ENCODE measurements around the gene STAC3. TPM values are rescaled to one million over a fixed set of nuclear protein-coding genes. Genes with fewer than 3 reads are reported as not detected.

Gene STAC3
- total RNA-seq = 0.16 TPM in 1 of 2 replicates, not detected in the other

DNA sequence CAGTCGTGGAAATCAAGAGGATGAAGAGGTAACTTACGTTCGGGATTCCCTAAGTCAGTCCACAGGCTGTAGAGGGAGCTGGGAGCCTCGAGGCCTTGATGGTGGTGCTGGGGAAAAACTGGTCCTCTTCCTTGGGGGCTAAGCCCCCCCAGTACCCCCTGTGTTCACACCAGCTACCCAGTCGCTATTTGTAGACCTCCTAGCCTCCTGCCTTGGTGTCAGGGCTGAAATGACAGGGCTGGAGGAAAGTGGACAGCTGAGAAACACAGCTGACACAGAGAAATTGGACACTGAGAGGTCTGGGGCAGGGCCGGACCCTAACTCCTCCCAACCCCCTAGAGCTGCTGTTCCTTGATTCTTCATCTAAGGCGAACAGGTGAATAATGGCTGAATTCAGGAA, at the start of gene STAC3:
STAC3 (minus strand) TSS at position 232 of the 400 bp plus-strand sequence. CDS start 1,551 bp downstream, outside the sequence.

DNA sequence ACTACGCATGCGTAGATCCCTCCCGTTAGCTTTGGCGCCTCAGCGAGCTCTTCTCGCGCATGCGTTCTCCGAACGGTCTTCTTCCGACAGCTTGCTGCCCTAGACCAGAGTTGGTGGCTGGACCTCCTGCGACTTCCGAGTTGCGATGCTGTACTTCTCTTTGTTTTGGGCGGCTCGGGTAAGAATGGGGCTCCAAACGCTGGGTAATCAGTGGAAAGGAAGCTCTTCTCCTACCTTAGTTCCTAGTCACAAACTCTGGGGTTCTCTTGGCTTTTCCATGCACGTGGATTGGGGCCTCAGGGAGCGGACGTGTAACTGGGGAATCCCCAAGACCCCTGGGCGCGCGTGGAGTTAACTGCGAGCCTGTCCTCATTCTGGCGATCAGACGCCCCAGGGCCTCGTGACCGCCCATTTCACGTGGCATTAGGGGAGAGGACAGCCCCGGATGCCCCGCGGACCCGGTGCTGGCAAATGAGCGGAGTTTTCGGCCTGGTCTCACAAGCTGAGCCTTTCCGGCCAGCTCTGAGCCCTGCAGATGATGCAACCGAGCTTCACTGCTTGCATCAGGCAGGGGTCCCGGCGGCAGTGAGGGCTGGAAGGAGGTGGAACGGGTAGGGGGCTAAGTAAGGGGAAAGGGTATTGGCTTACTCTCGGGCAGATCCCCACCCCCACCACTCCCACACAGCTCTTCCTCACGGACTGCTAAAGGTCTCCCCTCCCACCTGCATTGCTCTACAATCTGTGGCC, 21.2 kb downstream of the STAC3 start, which contains the start of gene SHMT2:
SHMT2 (plus strand) TSS at position 78 of the 747 bp plus-strand sequence; CDS start at position 146, 68 bp downstream.

DNA sequence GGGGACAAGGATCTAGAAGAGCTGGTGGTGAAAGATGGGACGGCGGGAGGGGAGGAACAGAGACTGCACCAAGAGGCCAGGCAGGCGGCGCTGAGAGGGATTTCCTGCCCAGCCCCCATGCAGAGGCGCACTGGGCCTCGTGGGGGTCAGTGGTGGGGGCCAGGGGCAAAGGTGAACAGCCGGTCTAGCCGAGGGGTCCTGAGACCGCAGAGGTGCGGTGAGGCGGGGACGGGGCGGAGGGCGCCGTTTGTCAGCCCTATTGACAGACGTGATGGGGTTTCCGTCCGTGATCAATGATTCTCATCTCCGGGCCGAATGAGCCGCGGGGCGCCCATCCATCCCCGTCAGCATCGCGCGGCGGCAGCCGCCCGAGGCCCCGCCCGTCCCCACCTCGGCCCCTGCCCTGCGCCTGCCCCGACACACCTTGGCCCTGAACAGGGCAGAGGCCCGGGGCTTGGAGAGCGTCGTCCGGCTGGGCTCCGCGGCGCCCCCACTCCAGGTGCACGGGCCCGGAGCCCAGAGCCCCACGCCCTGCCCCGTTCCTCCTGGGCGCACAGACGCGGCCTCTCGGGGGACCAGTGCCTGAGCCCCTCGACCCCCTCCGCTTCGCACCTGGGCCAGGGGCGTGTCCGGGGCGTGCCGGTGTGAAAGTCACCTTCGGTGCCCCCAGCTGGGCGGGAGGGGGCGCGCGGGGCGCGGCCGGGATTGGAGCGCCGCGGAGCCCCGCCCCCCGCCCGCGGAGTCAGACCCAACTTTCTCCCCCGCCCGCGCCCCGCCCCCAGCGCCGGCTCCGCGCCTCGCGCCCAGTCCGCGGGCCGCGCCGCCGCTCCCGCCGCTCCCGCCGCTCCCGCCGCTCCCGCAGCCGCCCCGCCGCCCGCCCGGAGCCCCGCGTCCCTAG, 34.7 kb downstream of the STAC3 start, which contains the start of gene NXPH4:
NXPH4 (plus strand) TSS at position 781 of the 898 bp plus-strand sequence. CDS start 176 bp downstream, outside the sequence.

Other genes starting within 250 kb of the STAC3 start
- gene ZBTB39, start 244.6 kb downstream of the STAC3 start, total RNA-seq = 4.0 and 10.8 TPM in 2 replicates
- not detected in 2 replicates for gene TAC3, start 234.7 kb downstream of the STAC3 start, total RNA-seq
- 0.06 TPM in 1 of 2 replicates, not detected in the other for gene MYO1A, start 201.1 kb downstream of the STAC3 start, total RNA-seq
- gene NEMP1, start 172.4 kb downstream of the STAC3 start, total RNA-seq = 6.5 and 12.8 TPM in 2 replicates
- gene NAB2, start 162.1 kb downstream of the STAC3 start, total RNA-seq = 11.7 and 15.3 TPM in 2 replicates
- 49.7 and 63.9 TPM in 2 replicates for gene STAT6, start 139.8 kb downstream of the STAC3 start, total RNA-seq
- gene LRP1, start 122.7 kb downstream of the STAC3 start, total RNA-seq = 3.2 and 4.6 TPM in 2 replicates
- not detected in 2 replicates for gene LRP1-AS, start 103.6 kb downstream of the STAC3 start, total RNA-seq
- under 0.01 TPM in 1 of 2 replicates, not detected in the other for gene NXPH4, start 34.4 kb downstream of the STAC3 start, total RNA-seq
- 119 and 184 TPM in 2 replicates for gene SHMT2, start 21.5 kb downstream of the STAC3 start, total RNA-seq
- 4.0 and 11.0 TPM in 2 replicates for gene R3HDM2, start 179.9 kb upstream of the STAC3 start, total RNA-seq
- gene INHBC, start 183.6 kb upstream of the STAC3 start, total RNA-seq = not detected in 2 replicates
- gene INHBE, start 204.1 kb upstream of the STAC3 start, total RNA-seq = under 0.01 TPM in 1 of 2 replicates, not detected in the other
- not detected in 2 replicates for gene GLI1, start 208.6 kb upstream of the STAC3 start, total RNA-seq
- under 0.01 TPM in 1 of 2 replicates, not detected in the other for gene ARHGAP9, start 228.7 kb upstream of the STAC3 start, total RNA-seq
- 73.0 and 136 TPM in 2 replicates for gene MARS1, start 236.9 kb upstream of the STAC3 start, total RNA-seq

Measured in bladder microvascular endothelial cell (primary cell).